Measurements from ENCODE around the gene PUDP. TPM values are rescaled to one million over a fixed set of nuclear protein-coding genes. Genes with fewer than 3 reads are reported as not detected.
"Not testable (repeated sequence)": the region's sequence is repeated elsewhere in the genome, so short reads cannot be mapped to it uniquely, and the experiment has no call there.

PUDP gene
- total and polyA plus RNA-seq, 2 experiments from 2014 or later: 4.0 to 11.6 TPM

DNA sequence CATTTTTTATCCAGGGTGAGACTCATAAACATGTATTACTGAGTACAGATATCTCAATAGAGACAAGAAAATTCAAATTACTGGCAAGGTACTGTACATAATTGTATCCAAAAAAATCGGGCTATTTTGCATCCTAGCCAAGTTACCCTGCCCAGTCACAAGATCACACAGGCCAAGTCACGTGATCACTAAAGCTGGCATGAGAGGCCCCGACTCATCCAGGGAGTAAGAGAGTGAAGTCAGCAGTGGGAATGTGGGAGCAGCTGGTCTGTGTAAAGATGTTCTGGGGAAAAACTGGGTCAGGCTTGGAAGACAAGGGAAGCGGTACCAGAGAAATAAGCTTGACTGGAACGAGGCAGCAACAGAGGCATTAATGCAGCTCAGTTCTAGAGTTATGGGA lies 119.7 kb downstream of the PUDP start:
- no peak overlapping the region for H3K4me3 ChIP-seq

GRCh38 chrX:7027071-7027470 lies 120.9 kb downstream of the PUDP start:
- in situ Hi-C loops (cut with MboI): no loop called here

More for the DNA sequence above, 119.7 kb downstream of the PUDP start:
- TF ChIP-seq EZH2 (IDR thresholded peaks at IDR 0.05; ENCODE audit: insufficient read depth, poor library complexity, severe bottlenecking) (no peak), EZH2phosphoT487 (IDR thresholded peaks at IDR 0.05; ENCODE audit: insufficient read depth, low read depth) (no peak)
- 26 to 27% methylated on average over 5 of the region's 5 CpGs for WGBS, 2 experiments (ENCODE audit: low coverage in 1 of 2, low lambda C conversion rate in 2 of 2, missing lambda C conversion rate in 2 of 2)
- in situ Hi-C loops (cut with MboI): no loop called here
- Histone ChIP-seq H3K9me2 (ENCODE audit: insufficient read depth) (no peaks in the 10 kb centered on the region), H3K4me2 (ENCODE audit: unreplicated experiment) (no peak overlapping the region), H3K79me2 (ENCODE audit: insufficient read depth) (no peaks in the 10 kb centered on the region), H3K9me3 (ENCODE audit: low read depth) (no peaks in the 10 kb centered on the region), H2AFZ (no peak overlapping the region), H4K20me1 (ENCODE audit: insufficient read depth) (no peaks in the 10 kb centered on the region), H3K36me3 (ENCODE audit: low read depth) (no peaks in the 10 kb centered on the region), H3K9ac (no peak overlapping the region), H3K27ac (no peak overlapping the region), H3K4me1 (ENCODE audit: insufficient read depth) (no peaks in the 10 kb centered on the region), H3F3A (ENCODE audit: insufficient read depth) (no peaks in the 10 kb centered on the region), H3K27me3 (replicated peaks; ENCODE audit: insufficient read depth) (no peaks in the 10 kb centered on the region)
- DNase-seq: peak; percentile 12

DNA sequence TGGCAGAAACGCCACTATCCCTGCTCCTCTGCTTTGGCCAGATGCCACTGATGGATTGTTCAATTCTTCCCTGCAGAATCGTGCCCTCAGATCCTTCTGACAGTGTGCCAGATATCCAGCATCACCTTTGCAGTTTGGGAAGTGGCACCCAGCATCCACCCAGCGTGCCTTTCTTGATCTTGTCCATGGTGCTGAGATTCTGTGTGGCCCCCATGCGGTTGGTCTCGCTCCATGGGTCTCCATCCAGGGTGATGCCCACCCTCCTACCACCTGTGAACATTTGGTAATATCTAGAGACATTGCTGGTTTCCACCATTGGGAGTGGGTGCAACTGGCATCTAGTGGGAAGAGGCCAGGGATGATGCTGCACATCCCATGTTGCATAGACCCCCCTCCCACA lies 121.6 kb downstream of the PUDP start:
- H3K4me3 ChIP-seq: not testable (repeated sequence)

More at GRCh38 chrX:7027071-7027470, 120.9 kb downstream of the PUDP start:
- Histone ChIP-seq H3K9me3 (ENCODE audit: low read depth) (no peaks in the 10 kb centered on the region), H2AFZ (no peak overlapping the region), H3K9ac (no peak overlapping the region), H3F3A (ENCODE audit: insufficient read depth) (no peaks in the 10 kb centered on the region), H3K4me3 (no peak overlapping the region), H3K4me1 (ENCODE audit: insufficient read depth) (no peaks in the 10 kb centered on the region), H3K27me3 (replicated peaks; ENCODE audit: insufficient read depth) (no peaks in the 10 kb centered on the region), H4K20me1 (ENCODE audit: insufficient read depth) (no peaks in the 10 kb centered on the region), H3K9me2 (ENCODE audit: insufficient read depth) (no peaks in the 10 kb centered on the region), H3K79me2 (ENCODE audit: insufficient read depth) (no peaks in the 10 kb centered on the region), H3K36me3 (ENCODE audit: low read depth) (no peaks in the 10 kb centered on the region), H3K27ac (no peak overlapping the region), H3K4me2 (ENCODE audit: unreplicated experiment) (no peak overlapping the region)
- TF ChIP-seq EZH2phosphoT487 (IDR thresholded peaks at IDR 0.05; ENCODE audit: insufficient read depth, low read depth) (no peak), EZH2 (IDR thresholded peaks at IDR 0.05; ENCODE audit: insufficient read depth, poor library complexity, severe bottlenecking) (no peak)
- 32 to 33% methylated on average over 6 to 8 of the region's 8 CpGs for WGBS, 2 experiments (ENCODE audit: low coverage in 1 of 2, low lambda C conversion rate in 2 of 2, missing lambda C conversion rate in 2 of 2)
- no peak for DNase-seq

DNA sequence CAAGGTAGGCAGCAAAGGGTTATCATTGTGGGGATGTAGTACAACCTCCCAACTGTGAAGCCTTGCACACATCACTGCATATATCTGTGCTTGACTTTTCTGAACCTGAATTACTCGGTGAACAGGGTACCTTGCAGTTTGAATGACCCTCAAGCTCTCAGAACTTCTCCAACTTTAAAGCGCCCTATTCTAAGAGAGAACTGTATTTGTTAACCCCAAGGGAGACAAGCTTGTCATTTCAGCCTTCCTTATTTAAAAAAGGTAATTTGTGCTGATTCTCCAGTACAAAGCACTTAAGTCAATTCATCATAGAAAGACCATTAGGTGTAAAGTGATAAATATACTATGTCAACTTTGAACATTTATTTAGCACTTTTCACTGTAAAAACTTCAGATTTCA lies 122.5 kb downstream of the PUDP start:
- Histone ChIP-seq H3K36me3 (ENCODE audit: low read depth) (no peaks in the 10 kb centered on the region), H3K27ac (no peak overlapping the region), H3K4me2 (ENCODE audit: unreplicated experiment) (no peak overlapping the region), H2AFZ (no peak overlapping the region), H4K20me1 (ENCODE audit: insufficient read depth) (no peaks in the 10 kb centered on the region), H3K27me3 (replicated peaks; ENCODE audit: insufficient read depth) (no peaks in the 10 kb centered on the region), H3F3A (ENCODE audit: insufficient read depth) (no peaks in the 10 kb centered on the region), H3K9ac (no peak overlapping the region), H3K4me3 (no peak overlapping the region), H3K4me1 (ENCODE audit: insufficient read depth) (no peaks in the 10 kb centered on the region), H3K9me2 (ENCODE audit: insufficient read depth) (no peaks in the 10 kb centered on the region), H3K9me3 (ENCODE audit: low read depth) (no peaks in the 10 kb centered on the region), H3K79me2 (ENCODE audit: insufficient read depth) (no peaks in the 10 kb centered on the region)
- WGBS, 2 experiments (ENCODE audit: low coverage in 1 of 2, low lambda C conversion rate in 2 of 2, missing lambda C conversion rate in 2 of 2): 82 to 83% methylated on average over 2 of the region's 2 CpGs
- no peak for DNase-seq
- in situ Hi-C loops (cut with MboI): no loop called here
- no peak for TF ChIP-seq EZH2 (IDR thresholded peaks at IDR 0.05; ENCODE audit: insufficient read depth, poor library complexity, severe bottlenecking)
- TF ChIP-seq EZH2phosphoT487 (IDR thresholded peaks at IDR 0.05; ENCODE audit: insufficient read depth, low read depth): no peak

More for the DNA sequence above, 121.6 kb downstream of the PUDP start:
- H3K27ac ChIP-seq; H3K9me3 ChIP-seq (ENCODE audit: low read depth); H3K36me3 ChIP-seq (ENCODE audit: low read depth); H4K20me1 ChIP-seq (ENCODE audit: insufficient read depth); H2AFZ ChIP-seq; H3K4me1 ChIP-seq (ENCODE audit: insufficient read depth); H3K9me2 ChIP-seq (ENCODE audit: insufficient read depth); H3K79me2 ChIP-seq (ENCODE audit: insufficient read depth); H3K9ac ChIP-seq; H3K4me2 ChIP-seq (ENCODE audit: unreplicated experiment); H3F3A ChIP-seq (ENCODE audit: insufficient read depth); in situ Hi-C loops (cut with MboI); H3K27me3 ChIP-seq (replicated peaks; ENCODE audit: insufficient read depth); DNase-seq: not testable (repeated sequence)
- 86 to 91% methylated on average over 4 to 5 of the region's 5 CpGs for WGBS, 2 experiments (ENCODE audit: low coverage in 1 of 2, low lambda C conversion rate in 2 of 2, missing lambda C conversion rate in 2 of 2)

- DNase-seq: no peak
- no peak for TF ChIP-seq EZH2phosphoT487 (IDR thresholded peaks at IDR 0.05; ENCODE audit: insufficient read depth, low read depth)
- no peak for TF ChIP-seq EZH2 (IDR thresholded peaks at IDR 0.05; ENCODE audit: insufficient read depth, poor library complexity, severe bottlenecking)
- no peak overlapping the region for H2AFZ ChIP-seq
- no peaks in the 10 kb centered on the region for H3K9me2 ChIP-seq (ENCODE audit: insufficient read depth)
- in situ Hi-C loops (cut with MboI): no loop called here
- H3K36me3 ChIP-seq (ENCODE audit: low read depth): no peaks in the 10 kb centered on the region
- no peak overlapping the region for H3K27ac ChIP-seq
- H4K20me1 ChIP-seq (ENCODE audit: insufficient read depth): no peaks in the 10 kb centered on the region
- no peaks in the 10 kb centered on the region for H3K79me2 ChIP-seq (ENCODE audit: insufficient read depth)
- WGBS, 2 experiments (ENCODE audit: low coverage in 1 of 2, low lambda C conversion rate in 2 of 2, missing lambda C conversion rate in 2 of 2): 90 to 98% methylated on average over 4 to 7 of the region's 7 CpGs
- no peaks in the 10 kb centered on the region for H3F3A ChIP-seq (ENCODE audit: insufficient read depth)
- H3K9me3 ChIP-seq (ENCODE audit: low read depth): no peaks in the 10 kb centered on the region
- no peak overlapping the region for H3K4me3 ChIP-seq
- no peaks in the 10 kb centered on the region for H3K4me1 ChIP-seq (ENCODE audit: insufficient read depth)
- no peak overlapping the region for H3K9ac ChIP-seq
- H3K27me3 ChIP-seq (replicated peaks; ENCODE audit: insufficient read depth): no peaks in the 10 kb centered on the region
- H3K4me2 ChIP-seq (ENCODE audit: unreplicated experiment): no peak overlapping the region
These were observed 123.1 kb downstream of the PUDP start for GRCh38 chrX:7024850-7025249.

GRCh38 chrX:7022996-7023395 lies 125.0 kb downstream of the PUDP start:
- H3K9me3 ChIP-seq (ENCODE audit: low read depth); H4K20me1 ChIP-seq (ENCODE audit: insufficient read depth); H3K4me3 ChIP-seq; H3K79me2 ChIP-seq (ENCODE audit: insufficient read depth); H3K4me1 ChIP-seq (ENCODE audit: insufficient read depth); H3K36me3 ChIP-seq (ENCODE audit: low read depth); H2AFZ ChIP-seq; H3F3A ChIP-seq (ENCODE audit: insufficient read depth); H3K9me2 ChIP-seq (ENCODE audit: insufficient read depth); H3K9ac ChIP-seq; H3K4me2 ChIP-seq (ENCODE audit: unreplicated experiment); in situ Hi-C loops (cut with MboI); H3K27ac ChIP-seq; H3K27me3 ChIP-seq (replicated peaks; ENCODE audit: insufficient read depth): not testable (repeated sequence)
- DNase-seq: peak; percentile 1
- 58 to 65% methylated on average over 3 of the region's 3 CpGs for whole genome bisulfite sequencing, 2 experiments (ENCODE audit: low coverage in 1 of 2, low lambda C conversion rate in 2 of 2, missing lambda C conversion rate in 2 of 2)
